BLaER1 (cell line): ENCODE results near the gene CABP4.
A peak's percentile ranks its signal among the peaks of the same experiment; 100 is the strongest.

Source experiments
- H3K27ac ChIP-seq: shearing (Covaris generic); formaldehyde crosslinking; 2 replicates; pipeline ENCODE4 v1.8.1; 2022
- H3K27me3 ChIP-seq: shearing (Covaris generic); formaldehyde crosslinking; 2 replicates; pipeline ENCODE4 v1.8.1; 2022
- H3K36me3 ChIP-seq: shearing (Covaris generic); formaldehyde crosslinking; 2 replicates; pipeline ENCODE4 v1.8.1; 2022
- H3K4me1 ChIP-seq: shearing (Covaris generic); formaldehyde crosslinking; 2 replicates; pipeline ENCODE4 v1.8.1; 2022
- H3K4me2 ChIP-seq: shearing (Covaris generic); formaldehyde crosslinking; 2 replicates; pipeline ENCODE4 v1.8.1; 2022
- H3K4me3 ChIP-seq: shearing (Covaris generic); formaldehyde crosslinking; 2 replicates; pipeline ENCODE4 v1.8.1; 2022
- H3K9ac ChIP-seq: shearing (Covaris generic); formaldehyde crosslinking; 2 replicates; pipeline ENCODE4 v1.8.1; 2022
- H3K9me3 ChIP-seq: shearing (Covaris generic); formaldehyde crosslinking; 2 replicates; pipeline ENCODE4 v1.8.1; 2022
- H4K20me1 ChIP-seq: shearing (Covaris generic); formaldehyde crosslinking; 2 replicates; pipeline ENCODE4 v1.8.1; 2022
- Cebpa-rat ChIP-seq: shearing (Covaris generic); IDR thresholded peaks from 2 replicates; pipeline ENCODE4 v1.8.1; 2022

CABP4 gene

GRCh38 chr11:67507242-67507863, 52.2 kb downstream of the CABP4 start:
- Histone ChIP-seq H3K9me3 (no peaks in the 10 kb centered on the region), H3K27me3 (peaks cover 9% of the 10 kb centered on the region; the same call in 1 of the 2 replicates)

GRCh38 chr11:67507864-67508485, 52.8 kb downstream of the CABP4 start, which contains the start of gene CDK2AP2:
Gene CDK2AP2, minus strand, starts transcription at chr11:67508162. Its CDS starts 80 bp downstream, at chr11:67508082.
- H4K20me1 ChIP-seq = peaks cover 37% of the 10 kb centered on the region
- TF ChIP-seq Cebpa-rat = no peak
- peaks cover 9% of the 10 kb centered on the region; the same call in 1 of the 2 replicates for H3K27me3 ChIP-seq
- H3K36me3 ChIP-seq = peaks cover 3% of the 10 kb centered on the region; the same call in 1 of the 2 replicates
- H3K4me3 ChIP-seq = peak within 1 kb of the TSS; percentile 82
- H3K4me1 ChIP-seq = peaks cover 45% of the 10 kb centered on the region
- peak within 1 kb of the TSS; percentile 94 for H3K4me2 ChIP-seq
- no peaks in the 10 kb centered on the region for H3K9me3 ChIP-seq
- peak within 1 kb of the TSS; percentile 82 for H3K9ac ChIP-seq
- H3K27ac ChIP-seq = peak within 1 kb of the TSS; percentile 85

More at GRCh38 chr11:67507242-67507863, 52.2 kb downstream of the CABP4 start:
- TF ChIP-seq Cebpa-rat = no peak
- peak overlapping the region; percentile 82 for H3K4me3 ChIP-seq
- H3K27ac ChIP-seq = peak overlapping the region; percentile 67; the same call in 1 of the 2 replicates
- H4K20me1 ChIP-seq = peaks cover 43% of the 10 kb centered on the region
- H3K4me2 ChIP-seq = peak overlapping the region; percentile 94
- peak overlapping the region; percentile 81 for H3K9ac ChIP-seq
- peaks cover 51% of the 10 kb centered on the region for H3K4me1 ChIP-seq
- peaks cover 9% of the 10 kb centered on the region for H3K36me3 ChIP-seq

- no peak for TF ChIP-seq Cebpa-rat
- Histone ChIP-seq H3K27me3 (peaks cover 4% of the 10 kb centered on the region; the same call in 1 of the 2 replicates), H3K27ac (peak overlapping the region; percentile 85), H3K9me3 (no peaks in the 10 kb centered on the region), H3K9ac (peak overlapping the region; percentile 82), H3K4me3 (peak overlapping the region; percentile 82), H3K36me3 (no peaks in the 10 kb centered on the region), H4K20me1 (peaks cover 30% of the 10 kb centered on the region), H3K4me1 (peaks cover 38% of the 10 kb centered on the region), H3K4me2 (peak overlapping the region; percentile 90)
These were observed 53.5 kb downstream of the CABP4 start for GRCh38 chr11:67508486-67509121.

DNA sequence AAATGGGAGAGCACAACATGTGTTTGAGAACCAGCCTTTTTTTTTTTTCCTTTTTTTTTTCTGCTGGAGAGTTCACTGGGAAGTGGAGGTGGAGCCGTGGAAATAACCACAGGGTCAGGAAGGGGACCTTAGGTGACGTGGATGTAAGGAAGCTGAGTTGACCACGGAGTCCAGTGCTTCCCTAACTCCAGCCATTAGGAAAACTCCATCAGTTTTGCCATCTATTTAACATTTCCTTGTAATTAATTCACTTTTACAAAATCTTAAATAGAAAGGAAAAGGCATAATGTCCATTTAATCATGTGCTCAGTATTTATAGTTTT, 54.8 kb downstream of the CABP4 start:
- no peaks in the 10 kb centered on the region for H3K36me3 ChIP-seq
- no peak overlapping the region for H3K4me3 ChIP-seq
- no peaks in the 10 kb centered on the region for H3K27me3 ChIP-seq
- no peak overlapping the region for H3K9ac ChIP-seq
- H4K20me1 ChIP-seq = peaks cover 17% of the 10 kb centered on the region
- peaks cover 33% of the 10 kb centered on the region for H3K4me1 ChIP-seq
- H3K4me2 ChIP-seq = no peak overlapping the region
- TF ChIP-seq Cebpa-rat = no peak
- no peak overlapping the region for H3K27ac ChIP-seq
- H3K9me3 ChIP-seq = no peaks in the 10 kb centered on the region
